COLO829 (cell line): Measurements from ENCODE around the gene TTC17.

Experiments
- DNase-seq: peaks from one replicate; pipeline ENCODE4 v3.0.0; 2012; ENCODE audit warnings: low spot score

TTC17 gene

DNA sequence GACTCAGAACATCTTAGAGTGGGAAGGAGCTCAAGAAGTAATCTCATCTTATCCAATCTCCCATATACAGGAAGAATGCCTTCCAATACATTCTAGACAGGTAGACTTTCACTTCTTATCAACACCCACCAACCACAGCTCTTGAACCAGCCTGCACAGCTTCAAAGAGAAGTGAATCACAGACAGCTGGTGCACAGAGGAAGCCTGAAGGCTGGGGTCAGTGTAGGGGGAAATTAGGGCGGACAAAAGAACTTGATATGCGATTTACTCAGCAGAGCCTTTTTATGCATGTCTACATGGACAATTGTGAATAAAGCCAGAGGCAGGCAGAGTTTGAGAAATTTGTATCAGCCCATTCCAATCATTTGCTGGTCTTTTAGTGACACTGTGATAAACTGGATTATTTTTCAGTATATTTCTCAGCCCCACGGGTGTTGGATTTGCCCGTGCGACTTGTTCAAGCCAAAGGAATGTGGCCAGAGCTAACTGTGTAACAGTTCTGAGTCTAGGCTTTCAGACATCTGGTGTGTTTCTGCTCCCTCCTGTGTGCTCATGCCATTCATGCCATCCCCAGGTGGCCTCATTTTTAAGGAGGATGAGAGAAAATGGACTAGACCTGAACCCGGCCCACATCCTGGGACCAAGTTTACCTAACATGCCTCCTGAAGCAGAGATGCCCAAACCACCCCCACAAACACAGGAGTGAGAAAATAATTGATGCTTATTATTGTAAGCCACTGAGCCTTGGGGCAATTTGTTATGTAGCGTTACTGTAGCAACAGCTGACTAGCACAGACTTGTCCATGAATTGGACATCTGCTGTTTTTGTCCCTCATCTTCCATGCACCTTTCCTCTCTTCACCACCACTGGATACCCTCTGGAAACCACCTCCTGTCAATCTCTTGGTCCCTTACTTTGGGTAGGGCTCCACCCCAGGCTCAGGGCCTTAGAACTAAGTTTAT lies 184.3 kb downstream of the TTC17 start:
- DNase-seq = no peak
